ENCODE data around the gene CALN1. TPM values are rescaled to one million over a fixed set of nuclear protein-coding genes. Genes with fewer than 3 reads are reported as not detected.
"Not testable (repeated sequence)": the region's sequence is repeated elsewhere in the genome, so short reads cannot be mapped to it uniquely, and the experiment has no call there.

Gene CALN1
- total RNA-seq, 1 experiment from 2014 or later: not detected

GRCh38 chr7:71871446-71871845 is 540.7 kb downstream of the CALN1 start:
- peak; percentile 7 for DNase-seq (ENCODE audit: low spot score)

GRCh38 chr7:71870812-71871211 is 541.3 kb downstream of the CALN1 start:
- DNase-seq (ENCODE audit: low spot score): no peak

GRCh38 chr7:71868797-71869196 is 543.3 kb downstream of the CALN1 start:
- DNase-seq (ENCODE audit: low spot score): no peak

GRCh38 chr7:71867626-71868025 is 544.5 kb downstream of the CALN1 start:
- no peak for DNase-seq (ENCODE audit: low spot score)

- DNase-seq (ENCODE audit: low spot score): no peak
Measured at GRCh38 chr7:71865172-71865571, 547.0 kb downstream of the CALN1 start.

- no peak for DNase-seq (ENCODE audit: low spot score)
Measured at GRCh38 chr7:71864130-71864529, 548.0 kb downstream of the CALN1 start.

- no peak for DNase-seq (ENCODE audit: low spot score)
Measured at GRCh38 chr7:71860572-71860971, 551.6 kb downstream of the CALN1 start.

GRCh38 chr7:71857338-71857737 is 554.8 kb downstream of the CALN1 start:
- DNase-seq (ENCODE audit: low spot score): no peak

GRCh38 chr7:71854546-71855397 is 557.4 kb downstream of the CALN1 start:
- DNase-seq (ENCODE audit: low spot score): no peak

GRCh38 chr7:71851776-71852498 is 560.2 kb downstream of the CALN1 start:
- DNase-seq (ENCODE audit: low spot score): no peak

- peak; percentile 12 for DNase-seq (ENCODE audit: low spot score)
Measured at GRCh38 chr7:71846160-71846559, 566.0 kb downstream of the CALN1 start.

GRCh38 chr7:71843676-71844075 is 568.5 kb downstream of the CALN1 start:
- DNase-seq (ENCODE audit: low spot score): no peak

GRCh38 chr7:71842786-71843185 is 569.4 kb downstream of the CALN1 start:
- no peak for DNase-seq (ENCODE audit: low spot score)

- no peak for DNase-seq (ENCODE audit: low spot score)
Measured at GRCh38 chr7:71842381-71842780, 569.8 kb downstream of the CALN1 start.

GRCh38 chr7:71835056-71835455 is 577.1 kb downstream of the CALN1 start:
- DNase-seq (ENCODE audit: low spot score): no peak

- no peak for DNase-seq (ENCODE audit: low spot score)
Measured at GRCh38 chr7:71829515-71829914, 582.6 kb downstream of the CALN1 start.

- no peak for DNase-seq (ENCODE audit: low spot score)
Measured at GRCh38 chr7:71828361-71828760, 583.8 kb downstream of the CALN1 start.

GRCh38 chr7:71826141-71826540 is 586.0 kb downstream of the CALN1 start:
- no peak for DNase-seq (ENCODE audit: low spot score)

- no peak for DNase-seq (ENCODE audit: low spot score)
Measured at GRCh38 chr7:71824006-71824760, 588.0 kb downstream of the CALN1 start.

GRCh38 chr7:71822406-71822805 is 589.7 kb downstream of the CALN1 start:
- not testable (repeated sequence) for DNase-seq (ENCODE audit: low spot score)

GRCh38 chr7:71817916-71818315 is 594.2 kb downstream of the CALN1 start:
- DNase-seq (ENCODE audit: low spot score): no peak

GRCh38 chr7:71808115-71808514 is 604.0 kb downstream of the CALN1 start:
- no peak for DNase-seq (ENCODE audit: low spot score)
